ENCODE results near the gene AP2A2.

Gene AP2A2

DNA sequence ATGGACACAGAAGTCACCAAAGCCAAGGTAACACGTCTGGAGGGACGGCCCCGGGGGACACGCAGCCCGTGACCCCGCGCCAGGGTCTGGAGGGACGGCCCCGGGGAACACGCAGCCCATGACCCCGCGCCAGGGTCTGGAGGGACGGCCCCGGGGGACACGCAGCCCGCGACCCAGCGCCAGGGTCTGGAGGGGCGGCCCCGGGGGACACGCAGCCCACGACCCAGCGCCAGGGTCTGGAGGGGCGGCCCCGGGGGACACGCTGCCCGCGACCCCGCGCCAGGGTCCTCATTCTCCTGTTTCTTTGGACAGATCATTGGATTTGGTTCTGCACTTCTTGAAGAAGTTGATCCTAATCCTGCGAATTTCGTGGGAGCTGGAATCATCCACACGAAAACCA lies 83.7 kb downstream of the AP2A2 start:
- no peaks in the 10 kb centered on the region for H3K27me3 ChIP-seq (ENCODE audit: insufficient read depth, low read length, poor library complexity, severe bottlenecking)
- H3K9me3 ChIP-seq (ENCODE audit: insufficient read depth, low read depth, low read length): no peaks in the 10 kb centered on the region
- H3K79me2 ChIP-seq (ENCODE audit: insufficient read depth, low read length): no peaks in the 10 kb centered on the region
- H4K20me1 ChIP-seq (ENCODE audit: insufficient read depth, low read length, poor library complexity, severe bottlenecking): no peaks in the 10 kb centered on the region
- no peaks in the 10 kb centered on the region for H3K9me2 ChIP-seq (replicated peaks; ENCODE audit: low read depth, low read length)
- no peaks in the 10 kb centered on the region for H3F3A ChIP-seq (ENCODE audit: low read depth)
- H3K9ac ChIP-seq (ENCODE audit: low read depth, low read length, poor library complexity, severe bottlenecking): no peak overlapping the region
- H3K4me1 ChIP-seq (ENCODE audit: insufficient read depth, low read length, poor library complexity, severe bottlenecking): no peaks in the 10 kb centered on the region
- no peak overlapping the region for H2AFZ ChIP-seq (ENCODE audit: low read length)
- H3K4me2 ChIP-seq (ENCODE audit: low read depth, low read length, poor library complexity, severe bottlenecking): no peak overlapping the region
- no peak overlapping the region for H3K4me3 ChIP-seq (ENCODE audit: low read length, poor library complexity, severe bottlenecking)
- peaks cover 71% of the 10 kb centered on the region; the same call in 1 of the 2 replicates for H3K36me3 ChIP-seq (ENCODE audit: insufficient read depth, low read length)
- TF ChIP-seq, protein P1, sequence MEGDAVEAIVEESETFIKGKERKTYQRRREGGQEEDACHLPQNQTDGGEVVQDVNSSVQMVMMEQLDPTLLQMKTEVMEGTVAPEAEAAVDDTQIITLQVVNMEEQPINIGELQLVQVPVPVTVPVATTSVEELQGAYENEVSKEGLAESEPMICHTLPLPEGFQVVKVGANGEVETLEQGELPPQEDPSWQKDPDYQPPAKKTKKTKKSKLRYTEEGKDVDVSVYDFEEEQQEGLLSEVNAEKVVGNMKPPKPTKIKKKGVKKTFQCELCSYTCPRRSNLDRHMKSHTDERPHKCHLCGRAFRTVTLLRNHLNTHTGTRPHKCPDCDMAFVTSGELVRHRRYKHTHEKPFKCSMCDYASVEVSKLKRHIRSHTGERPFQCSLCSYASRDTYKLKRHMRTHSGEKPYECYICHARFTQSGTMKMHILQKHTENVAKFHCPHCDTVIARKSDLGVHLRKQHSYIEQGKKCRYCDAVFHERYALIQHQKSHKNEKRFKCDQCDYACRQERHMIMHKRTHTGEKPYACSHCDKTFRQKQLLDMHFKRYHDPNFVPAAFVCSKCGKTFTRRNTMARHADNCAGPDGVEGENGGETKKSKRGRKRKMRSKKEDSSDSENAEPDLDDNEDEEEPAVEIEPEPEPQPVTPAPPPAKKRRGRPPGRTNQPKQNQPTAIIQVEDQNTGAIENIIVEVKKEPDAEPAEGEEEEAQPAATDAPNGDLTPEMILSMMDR (conservative IDR thresholded peaks at IDR 0.05; ENCODE audit: low read length): no peak
- TF ChIP-seq EZH2phosphoT487 (IDR thresholded peaks at IDR 0.05; ENCODE audit: borderline replicate concordance): no peak

DNA sequence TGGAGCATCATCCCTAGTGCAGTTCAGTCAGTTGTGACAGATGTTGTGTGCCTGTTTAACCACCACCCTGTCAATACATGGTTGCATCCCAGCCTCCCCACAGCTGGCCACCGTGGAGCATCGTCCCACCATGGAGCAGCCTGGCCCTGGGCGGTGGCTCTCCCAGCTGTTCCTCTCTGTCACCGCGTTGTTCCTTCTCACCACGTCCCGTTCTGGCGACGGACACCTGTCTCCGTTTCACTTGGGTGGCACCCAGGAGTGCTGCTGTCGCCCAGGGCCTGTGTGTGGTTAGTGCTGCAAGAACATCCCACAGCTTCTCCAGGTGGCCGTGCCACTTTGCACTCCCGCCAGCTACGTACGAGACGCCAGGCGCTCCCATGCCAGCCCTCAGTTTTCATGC lies 84.3 kb downstream of the AP2A2 start:
- no peaks in the 10 kb centered on the region for H3K4me1 ChIP-seq (ENCODE audit: insufficient read depth, low read length, poor library complexity, severe bottlenecking)
- H3K9me2 ChIP-seq (replicated peaks; ENCODE audit: low read depth, low read length): no peaks in the 10 kb centered on the region
- no peaks in the 10 kb centered on the region for H3F3A ChIP-seq (ENCODE audit: low read depth)
- no peak overlapping the region for H2AFZ ChIP-seq (ENCODE audit: low read length)
- no peak overlapping the region for H3K4me2 ChIP-seq (ENCODE audit: low read depth, low read length, poor library complexity, severe bottlenecking)
- no peaks in the 10 kb centered on the region for H3K79me2 ChIP-seq (ENCODE audit: insufficient read depth, low read length)
- TF ChIP-seq, protein P1 (conservative IDR thresholded peaks at IDR 0.05; ENCODE audit: low read length): no peak
- no peak for TF ChIP-seq EZH2phosphoT487 (IDR thresholded peaks at IDR 0.05; ENCODE audit: borderline replicate concordance)
- H3K27me3 ChIP-seq (ENCODE audit: insufficient read depth, low read length, poor library complexity, severe bottlenecking): no peaks in the 10 kb centered on the region
- H3K9me3 ChIP-seq (ENCODE audit: insufficient read depth, low read depth, low read length): no peaks in the 10 kb centered on the region
- no peak overlapping the region for H3K9ac ChIP-seq (ENCODE audit: low read depth, low read length, poor library complexity, severe bottlenecking)
- H4K20me1 ChIP-seq (ENCODE audit: insufficient read depth, low read length, poor library complexity, severe bottlenecking): no peaks in the 10 kb centered on the region
- H3K36me3 ChIP-seq (ENCODE audit: insufficient read depth, low read length): peaks cover 65% of the 10 kb centered on the region; the same call in 1 of the 2 replicates
- H3K4me3 ChIP-seq (ENCODE audit: low read length, poor library complexity, severe bottlenecking): no peak overlapping the region

DNA sequence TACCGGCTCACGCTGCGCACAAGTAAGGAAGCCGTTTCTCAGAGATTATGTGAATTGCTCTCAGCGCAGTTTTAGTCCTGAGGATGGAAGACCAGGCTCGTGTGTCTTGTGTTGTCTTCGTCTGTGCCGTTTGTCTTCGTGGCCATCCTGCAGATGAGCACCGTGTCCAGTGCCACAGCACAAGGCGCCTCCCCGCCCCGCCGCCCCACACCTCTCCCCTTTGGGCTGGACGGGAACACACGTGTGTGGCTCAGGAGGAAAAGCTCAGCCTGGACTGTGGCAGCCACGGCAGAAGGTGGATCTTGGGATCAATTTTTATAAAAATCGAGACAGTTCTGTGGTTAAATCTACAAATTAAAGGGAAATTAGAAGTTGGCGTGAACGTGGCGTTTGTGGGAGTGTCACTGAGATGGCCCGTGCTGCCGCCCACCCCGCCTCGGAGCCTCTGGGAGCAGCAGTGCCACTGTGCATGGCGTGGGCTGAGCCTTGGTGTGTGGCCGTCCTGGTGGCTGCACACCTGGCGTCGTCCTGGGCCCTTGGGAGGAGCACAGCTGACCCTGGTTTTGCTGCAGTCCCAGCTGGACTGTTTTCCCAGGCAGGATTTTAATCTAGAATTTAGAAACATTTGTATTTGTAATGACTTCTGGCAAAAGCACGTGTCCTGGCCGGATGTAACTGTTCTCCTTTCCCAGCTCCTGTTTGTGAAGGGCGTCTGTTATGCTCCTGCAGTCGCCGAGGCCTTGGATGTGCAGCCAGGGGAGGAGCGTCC lies 85.1 kb downstream of the AP2A2 start:
- TF ChIP-seq, protein P1 (conservative IDR thresholded peaks at IDR 0.05; ENCODE audit: low read length): no peak
- TF ChIP-seq EZH2phosphoT487 (IDR thresholded peaks at IDR 0.05; ENCODE audit: borderline replicate concordance): no peak
- no peak overlapping the region for H3K4me2 ChIP-seq (ENCODE audit: low read depth, low read length, poor library complexity, severe bottlenecking)

More for the DNA sequence above, 85.1 kb downstream of the AP2A2 start:
- Histone ChIP-seq H3F3A (ENCODE audit: low read depth) (no peaks in the 10 kb centered on the region), H4K20me1 (ENCODE audit: insufficient read depth, low read length, poor library complexity, severe bottlenecking) (no peaks in the 10 kb centered on the region), H2AFZ (ENCODE audit: low read length) (no peak overlapping the region), H3K4me1 (ENCODE audit: insufficient read depth, low read length, poor library complexity, severe bottlenecking) (no peaks in the 10 kb centered on the region), H3K9me2 (replicated peaks; ENCODE audit: low read depth, low read length) (no peaks in the 10 kb centered on the region), H3K36me3 (ENCODE audit: insufficient read depth, low read length) (peaks cover 57% of the 10 kb centered on the region; the same call in 1 of the 2 replicates), H3K4me3 (ENCODE audit: low read length, poor library complexity, severe bottlenecking) (no peak overlapping the region), H3K27me3 (ENCODE audit: insufficient read depth, low read length, poor library complexity, severe bottlenecking) (no peaks in the 10 kb centered on the region), H3K9ac (ENCODE audit: low read depth, low read length, poor library complexity, severe bottlenecking) (no peak overlapping the region), H3K79me2 (ENCODE audit: insufficient read depth, low read length) (no peaks in the 10 kb centered on the region), H3K9me3 (ENCODE audit: insufficient read depth, low read depth, low read length) (no peaks in the 10 kb centered on the region)

Measured in Loucy (cell line).